T-helper 1 cell treated with Interleukin-12 subunit alpha and Interleukin-12 subunit beta and Interleukin-4 antibody, amounts not matched to agents 30 μg/mL and 1 μg/mL, for 36 hours (primary cell): ENCODE measurements around the gene GSS.

Experiments
- H3K27ac Mint-ChIP-seq: one replicate; pipeline ENCODE4 v1.8.0; 2021; ENCODE audit warnings: mild to moderate bottlenecking, mixed read lengths
- H3K27me3 Mint-ChIP-seq: one replicate; pipeline ENCODE4 v1.8.0; 2021; ENCODE audit warnings: low read depth, mixed read lengths
- H3K36me3 Mint-ChIP-seq: one replicate; pipeline ENCODE4 v1.8.0; 2021; ENCODE audit warnings: low read depth, mixed read lengths
- H3K4me1 Mint-ChIP-seq: one replicate; pipeline ENCODE4 v1.8.0; 2021; ENCODE audit warnings: low read depth, mixed read lengths
- H3K4me3 Mint-ChIP-seq: one replicate; pipeline ENCODE4 v1.8.0; 2021; ENCODE audit warnings: mild to moderate bottlenecking, moderate library complexity, mixed read lengths
- H3K9me3 Mint-ChIP-seq: one replicate; pipeline ENCODE4 v1.8.0; 2021; ENCODE audit warnings: mixed read lengths

The GSS gene

DNA sequence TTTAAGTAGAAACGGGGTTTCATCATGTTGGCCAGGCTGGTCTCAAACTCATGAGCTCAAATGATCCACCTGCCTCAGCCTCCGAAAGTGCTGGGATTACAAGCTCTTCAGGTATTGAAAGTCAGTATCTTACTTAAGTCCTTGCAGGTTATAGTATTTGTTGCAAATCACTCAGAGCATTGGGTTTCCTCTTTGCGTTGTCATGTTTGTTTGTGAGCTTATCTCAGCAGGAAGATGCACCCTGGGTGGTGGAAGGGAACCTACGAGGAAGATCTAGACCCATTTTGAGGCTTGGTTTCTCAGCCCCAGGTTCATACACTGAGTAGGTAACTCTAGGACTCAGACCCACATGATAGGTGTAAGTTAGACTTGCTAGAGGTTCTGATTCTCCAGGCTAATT lies 18.6 kb upstream of the GSS start:
- H3K9me3 Mint-ChIP-seq = no peaks in the 10 kb centered on the region
- no peak overlapping the region for H3K4me3 Mint-ChIP-seq
- no peaks in the 10 kb centered on the region for H3K4me1 Mint-ChIP-seq

DNA sequence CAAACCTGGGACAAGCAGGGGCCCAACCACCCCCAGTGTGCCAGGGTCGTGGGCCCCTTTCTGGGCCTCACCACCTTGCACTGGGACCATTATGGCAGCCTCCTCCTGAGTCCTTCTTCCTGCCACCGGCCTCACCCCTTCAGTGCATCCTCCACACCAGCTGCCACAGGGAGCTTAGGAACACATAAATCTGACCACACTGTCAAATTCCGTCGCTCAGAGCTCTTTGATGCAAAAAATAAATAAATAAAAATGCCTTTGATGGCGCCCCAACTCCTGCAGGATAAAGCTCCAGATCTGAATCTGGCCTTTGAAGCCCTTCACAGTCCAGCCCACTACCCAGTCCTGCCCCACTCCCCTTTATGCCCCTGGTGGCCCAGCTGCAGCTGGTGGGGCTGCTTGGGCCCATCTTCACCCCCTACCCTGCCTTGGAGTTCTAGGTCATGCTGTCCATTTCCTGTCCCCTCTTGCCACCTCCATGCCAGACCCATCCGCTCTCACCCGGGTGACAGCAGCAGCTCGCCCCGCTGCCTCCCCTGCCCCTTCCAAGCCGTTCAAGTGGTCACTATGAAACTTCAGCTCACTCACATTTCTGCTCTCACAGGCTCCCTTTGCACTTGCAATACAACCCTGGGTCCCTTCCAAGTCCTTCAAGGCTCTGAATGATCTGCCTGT lies 16.1 kb upstream of the GSS start:
- Mint-ChIP-seq H3K9me3 (no peaks in the 10 kb centered on the region), H3K4me3 (no peak overlapping the region), H3K27ac (no peak overlapping the region), H3K4me1 (no peaks in the 10 kb centered on the region), H3K36me3 (no peaks in the 10 kb centered on the region), H3K27me3 (peaks cover 3% of the 10 kb centered on the region)

More for the DNA sequence above, 18.6 kb upstream of the GSS start:
- H3K36me3 Mint-ChIP-seq = no peaks in the 10 kb centered on the region
- H3K27me3 Mint-ChIP-seq = peaks cover 3% of the 10 kb centered on the region
- no peak overlapping the region for H3K27ac Mint-ChIP-seq

DNA sequence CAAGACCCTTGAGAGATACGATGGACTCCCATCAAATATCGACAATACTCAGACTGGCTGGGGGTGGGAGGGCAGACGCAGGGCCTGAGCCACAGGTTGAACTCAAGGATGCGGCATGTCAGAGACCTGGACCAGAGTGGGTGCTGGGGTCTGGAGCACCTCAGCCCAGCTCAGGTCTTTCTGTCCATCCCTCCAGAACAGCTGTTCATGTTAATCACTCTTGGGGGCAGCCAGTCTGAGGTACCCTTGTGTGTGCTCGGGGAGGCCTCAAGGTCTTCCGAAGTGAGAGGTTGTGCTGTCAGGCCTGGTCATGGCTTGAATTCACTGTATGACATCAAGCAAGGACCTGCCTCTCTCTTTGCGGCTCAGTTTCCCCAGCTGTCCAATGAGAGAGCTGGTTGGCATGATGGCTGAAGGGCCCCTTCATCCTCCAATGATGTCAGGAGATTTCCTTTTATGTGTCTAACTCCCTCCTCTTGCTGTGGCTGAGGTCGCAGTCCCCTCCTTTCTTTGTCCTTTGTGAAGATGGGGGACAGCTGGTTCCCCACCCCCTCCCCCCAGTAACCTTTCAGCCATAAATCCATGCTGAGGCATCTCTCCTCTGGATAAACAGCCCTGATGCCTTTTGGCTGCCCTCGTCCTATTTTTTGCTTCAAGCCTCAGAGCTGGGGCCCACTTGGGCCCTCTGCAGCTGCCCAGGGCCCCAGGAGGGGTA lies 15.4 kb upstream of the GSS start:
- Mint-ChIP-seq H3K36me3 (no peaks in the 10 kb centered on the region), H3K27me3 (peaks cover 3% of the 10 kb centered on the region), H3K9me3 (no peaks in the 10 kb centered on the region), H3K4me1 (no peaks in the 10 kb centered on the region), H3K27ac (no peak overlapping the region), H3K4me3 (no peak overlapping the region)

GRCh38 chr20:34970193-34970840 lies 14.7 kb upstream of the GSS start:
- H3K4me1 Mint-ChIP-seq = no peaks in the 10 kb centered on the region
- H3K4me3 Mint-ChIP-seq = no peak overlapping the region
- no peaks in the 10 kb centered on the region for H3K9me3 Mint-ChIP-seq
- no peaks in the 10 kb centered on the region for H3K36me3 Mint-ChIP-seq
- H3K27me3 Mint-ChIP-seq = peaks cover 3% of the 10 kb centered on the region
- H3K27ac Mint-ChIP-seq = no peak overlapping the region

DNA sequence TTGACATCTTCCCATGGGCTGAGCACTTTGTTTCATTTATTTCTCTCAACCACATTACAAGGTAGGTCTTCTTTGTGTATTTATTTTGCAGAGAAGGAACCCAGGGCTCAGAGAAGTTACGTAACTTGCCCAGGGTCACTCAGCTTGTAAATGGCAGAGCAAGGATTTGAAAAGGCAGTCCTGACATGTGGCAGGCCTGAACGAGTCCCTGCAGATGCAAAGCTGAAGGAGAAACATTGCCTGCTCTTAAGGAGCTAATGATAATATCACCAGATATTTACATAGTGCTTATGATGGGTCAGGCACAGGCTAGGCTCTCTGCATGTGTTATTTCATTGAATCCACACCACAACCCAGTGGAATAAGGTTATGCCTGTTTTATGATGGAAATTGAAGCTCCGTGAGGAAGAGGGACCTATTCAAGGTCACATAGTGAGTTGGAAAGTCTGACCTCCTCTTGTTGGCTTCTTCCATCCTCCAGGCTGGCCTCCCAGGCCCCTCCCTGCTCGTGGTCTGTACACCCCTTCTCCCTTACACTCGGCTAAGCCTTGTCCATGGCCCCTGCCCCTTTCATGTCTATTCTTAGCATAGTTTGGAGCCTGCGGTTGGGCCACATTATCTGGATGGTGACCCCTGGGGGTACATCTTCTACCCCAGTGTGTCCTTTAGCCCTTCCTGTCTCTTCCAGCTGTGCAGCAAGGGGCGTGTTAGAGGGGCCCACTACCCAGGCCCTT lies 12.6 kb upstream of the GSS start:
- Mint-ChIP-seq H3K9me3 (no peaks in the 10 kb centered on the region), H3K27me3 (peaks cover 8% of the 10 kb centered on the region), H3K4me1 (no peaks in the 10 kb centered on the region), H3K27ac (no peak overlapping the region), H3K36me3 (no peaks in the 10 kb centered on the region), H3K4me3 (no peak overlapping the region)

DNA sequence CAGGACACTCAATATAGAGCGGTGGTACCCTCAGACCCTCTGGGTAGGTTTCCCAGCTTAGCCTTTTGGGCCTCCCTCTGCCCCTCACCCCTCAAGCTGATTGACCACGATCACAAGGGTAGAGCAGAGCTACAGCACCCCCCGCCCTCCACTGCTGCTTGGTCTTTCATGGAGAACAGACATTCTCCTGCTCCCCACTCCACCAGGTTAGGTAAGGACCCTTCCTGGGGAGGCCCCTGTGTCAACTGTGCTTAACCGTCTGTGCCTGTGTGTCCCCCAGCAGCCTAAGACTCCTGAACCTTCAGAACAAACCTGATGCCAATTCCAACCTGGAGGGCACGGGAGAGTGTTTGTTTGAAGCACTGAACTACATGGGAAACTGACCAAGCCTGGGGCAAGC lies 11.8 kb upstream of the GSS start:
- H3K4me1 Mint-ChIP-seq = no peaks in the 10 kb centered on the region
- no peaks in the 10 kb centered on the region for H3K36me3 Mint-ChIP-seq
- no peak overlapping the region for H3K4me3 Mint-ChIP-seq
- H3K9me3 Mint-ChIP-seq = no peaks in the 10 kb centered on the region
- peaks cover 8% of the 10 kb centered on the region for H3K27me3 Mint-ChIP-seq
- no peak overlapping the region for H3K27ac Mint-ChIP-seq

GRCh38 chr20:34965051-34965450 lies 9.4 kb upstream of the GSS start:
- H3K9me3 Mint-ChIP-seq = no peaks in the 10 kb centered on the region
- H3K27ac Mint-ChIP-seq = no peak overlapping the region
- H3K4me1 Mint-ChIP-seq = no peaks in the 10 kb centered on the region
- H3K36me3 Mint-ChIP-seq = no peaks in the 10 kb centered on the region
- H3K4me3 Mint-ChIP-seq = no peak overlapping the region
- peaks cover 8% of the 10 kb centered on the region for H3K27me3 Mint-ChIP-seq

- Mint-ChIP-seq H3K36me3 (no peaks in the 10 kb centered on the region), H3K4me3 (no peak overlapping the region), H3K27ac (no peak overlapping the region), H3K4me1 (no peaks in the 10 kb centered on the region), H3K27me3 (peaks cover 8% of the 10 kb centered on the region), H3K9me3 (no peaks in the 10 kb centered on the region)
Observed at GRCh38 chr20:34964486-34964885, 8.9 kb upstream of the GSS start.

DNA sequence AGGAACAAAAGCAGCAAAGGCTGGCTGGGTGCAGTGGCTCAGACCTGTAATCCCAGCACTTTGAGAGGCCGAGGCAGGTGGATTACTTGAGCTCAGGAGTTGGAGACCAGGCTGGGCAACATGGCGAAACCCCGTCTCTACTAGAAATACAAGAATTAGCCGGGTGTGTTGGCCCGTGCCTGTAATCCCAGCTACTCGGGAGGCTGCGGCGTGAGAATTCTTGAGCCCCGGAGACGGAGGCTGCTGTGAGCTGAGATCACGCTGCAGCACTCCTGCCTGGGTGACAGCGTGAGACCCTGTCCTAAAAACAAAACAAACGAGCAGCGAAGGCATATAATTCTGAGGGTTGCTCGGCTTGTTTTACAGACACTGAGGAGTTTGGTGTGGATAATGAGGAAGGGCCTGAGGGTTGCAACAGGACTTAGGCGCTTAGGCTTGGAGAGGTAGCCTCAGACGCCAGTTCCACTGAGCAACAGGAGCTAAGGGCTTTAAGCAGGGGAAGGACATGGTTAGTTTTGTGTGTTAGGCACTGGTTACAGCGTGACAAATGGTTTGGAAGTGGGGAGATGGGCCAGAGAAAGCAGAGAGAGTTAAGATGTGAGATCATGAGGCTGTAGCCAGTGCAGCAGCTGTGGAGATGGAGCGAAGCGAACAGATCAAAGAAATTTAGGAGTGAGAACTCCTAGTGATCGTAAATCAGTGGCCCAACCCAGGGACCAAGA lies 1.3 kb upstream of the GSS start:
- no peaks in the 10 kb centered on the region for H3K9me3 Mint-ChIP-seq
- H3K36me3 Mint-ChIP-seq = peaks cover 3% of the 10 kb centered on the region
- peaks cover 12% of the 10 kb centered on the region for H3K4me1 Mint-ChIP-seq
- H3K4me3 Mint-ChIP-seq = no peak overlapping the region
- no peaks in the 10 kb centered on the region for H3K27me3 Mint-ChIP-seq
- no peak overlapping the region for H3K27ac Mint-ChIP-seq

- no peaks in the 10 kb centered on the region for H3K9me3 Mint-ChIP-seq
- H3K4me3 Mint-ChIP-seq = peak overlapping the region; percentile 97
- peaks cover 12% of the 10 kb centered on the region for H3K4me1 Mint-ChIP-seq
- H3K27me3 Mint-ChIP-seq = no peaks in the 10 kb centered on the region
- H3K27ac Mint-ChIP-seq = peak overlapping the region; percentile 94
- peaks cover 3% of the 10 kb centered on the region for H3K36me3 Mint-ChIP-seq
Observed at GRCh38 chr20:34956041-34956458, 444 bp upstream of the GSS start.

DNA sequence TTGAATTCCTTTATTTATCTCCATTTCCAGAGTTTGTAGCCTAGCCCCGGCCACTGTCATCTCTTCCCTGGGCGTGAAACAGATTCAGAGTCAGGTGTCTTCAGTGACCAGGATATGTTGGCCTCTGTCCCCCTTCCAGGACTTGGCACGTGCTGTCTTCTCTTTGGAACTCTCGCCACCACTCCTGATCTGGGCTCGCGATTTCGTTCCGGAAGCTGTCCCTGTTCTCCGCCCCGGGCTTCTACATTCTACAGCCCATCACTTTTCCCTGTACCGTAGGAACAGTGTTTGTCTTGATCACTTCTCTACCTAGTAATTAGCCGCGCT lies 739 bp downstream of the GSS start:
- H3K27me3 Mint-ChIP-seq = no peaks in the 10 kb centered on the region

GRCh38 chr20:34953960-34954359 lies 1.6 kb downstream of the GSS start:
- H3K27me3 Mint-ChIP-seq = no peaks in the 10 kb centered on the region
- H3K4me3 Mint-ChIP-seq = peak overlapping the region; percentile 29
- H3K27ac Mint-ChIP-seq = no peak overlapping the region
- H3K9me3 Mint-ChIP-seq = no peaks in the 10 kb centered on the region
- peaks cover 12% of the 10 kb centered on the region for H3K4me1 Mint-ChIP-seq
- peaks cover 15% of the 10 kb centered on the region for H3K36me3 Mint-ChIP-seq

More for the DNA sequence above, 739 bp downstream of the GSS start:
- peaks cover 12% of the 10 kb centered on the region for H3K4me1 Mint-ChIP-seq
- peak overlapping the region; percentile 97 for H3K4me3 Mint-ChIP-seq
- peak overlapping the region; percentile 94 for H3K27ac Mint-ChIP-seq
- no peaks in the 10 kb centered on the region for H3K9me3 Mint-ChIP-seq
- H3K36me3 Mint-ChIP-seq = peaks cover 8% of the 10 kb centered on the region

GRCh38 chr20:34952671-34953070 lies 2.9 kb downstream of the GSS start:
- Mint-ChIP-seq H3K9me3 (no peaks in the 10 kb centered on the region), H3K27me3 (no peaks in the 10 kb centered on the region), H3K4me1 (peaks cover 12% of the 10 kb centered on the region), H3K4me3 (no peak overlapping the region), H3K36me3 (peaks cover 15% of the 10 kb centered on the region), H3K27ac (no peak overlapping the region)

- no peaks in the 10 kb centered on the region for H3K9me3 Mint-ChIP-seq
- H3K27ac Mint-ChIP-seq = no peak overlapping the region
- H3K4me1 Mint-ChIP-seq = peaks cover 12% of the 10 kb centered on the region
- H3K27me3 Mint-ChIP-seq = no peaks in the 10 kb centered on the region
- H3K4me3 Mint-ChIP-seq = no peak overlapping the region
- peaks cover 15% of the 10 kb centered on the region for H3K36me3 Mint-ChIP-seq
Observed at GRCh38 chr20:34951652-34952051, 4.0 kb downstream of the GSS start.
